ENCODE results near the gene HEPACAM. TPM values are rescaled to one million over a fixed set of nuclear protein-coding genes. Genes with fewer than 3 reads are reported as not detected.

Gene HEPACAM
- total and polyA plus RNA-seq, 2 donors from 2014 or later: 0.30 TPM; not detected in 1

DNA sequence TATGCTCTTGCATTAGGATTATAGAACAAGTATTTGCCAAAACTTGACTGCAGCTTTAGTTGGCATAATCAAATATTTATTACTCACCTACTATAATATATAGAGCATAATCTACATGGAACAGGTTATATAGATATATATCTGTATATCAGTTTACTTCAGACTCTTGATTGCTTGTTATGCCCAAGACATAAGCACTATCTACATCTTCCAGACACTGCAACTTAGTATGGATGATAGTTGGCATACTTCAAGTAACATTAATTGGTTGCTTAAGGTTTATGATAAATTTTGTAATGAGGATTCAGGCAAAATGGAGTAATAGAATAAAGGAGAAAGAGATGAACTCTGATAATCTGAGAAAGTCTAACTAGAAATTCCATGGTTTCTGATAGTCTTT, 19.2 kb upstream of the HEPACAM start:
- no peak overlapping the region for H3K9ac ChIP-seq (ENCODE audit: low read length in 3 of 3)
- H3K27ac ChIP-seq (ENCODE audit: low read depth in 2 of 2, low read length in 2 of 2): no peak overlapping the region
- H3K9me3 ChIP-seq (ENCODE audit: control insufficient read depth in 2 of 3, insufficient read depth in 1 of 3, low read length in 3 of 3): no peaks in the 10 kb centered on the region
- H3K4me1 ChIP-seq (ENCODE audit: control insufficient read depth in 2 of 3, insufficient read depth in 2 of 3, low read depth in 1 of 3, low read length in 3 of 3): peaks cover 0 to 6% (median 5%) of the 10 kb centered on the region in 3 donors
- no peak for TF ChIP-seq CTCF (IDR thresholded peaks at IDR 0.05; ENCODE audit: borderline replicate concordance, extremely low read depth, insufficient read depth)
- H3K4me3 ChIP-seq (ENCODE audit: low read length in 3 of 3): peak overlapping the region in 1 of 3 donors; percentile 79
- DNase-seq (no peak), FAIRE-seq (no peak)
- intact Hi-C loops (cut with DNase I): no loop called here
- no peaks in the 10 kb centered on the region for H3K27me3 ChIP-seq (ENCODE audit: control insufficient read depth, insufficient read depth, low read length)
- no peaks in the 10 kb centered on the region for H3K36me3 ChIP-seq (ENCODE audit: control insufficient read depth in 2 of 3, insufficient read depth in 3 of 3, low read length in 3 of 3)

DNA sequence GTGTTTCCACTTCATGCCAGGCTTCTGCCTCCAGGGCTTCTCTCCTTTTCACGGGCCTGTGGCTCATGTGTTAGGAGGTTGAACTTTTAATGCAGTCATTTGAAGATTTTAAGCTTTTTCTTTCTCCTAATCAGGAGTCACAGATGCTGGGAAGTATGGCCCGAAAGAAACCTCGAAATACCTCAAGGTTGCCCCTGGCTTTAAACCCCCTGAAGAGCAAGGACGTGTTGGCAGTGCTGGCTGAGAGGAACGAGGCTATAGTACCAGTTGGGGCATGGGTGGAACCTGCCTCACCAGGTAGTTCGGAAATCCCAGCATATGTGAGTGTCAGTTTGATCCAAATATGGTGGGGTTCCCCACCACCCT, 18.7 kb upstream of the HEPACAM start:
- H3K36me3 ChIP-seq (ENCODE audit: control insufficient read depth in 2 of 3, insufficient read depth in 3 of 3, low read length in 3 of 3): no peaks in the 10 kb centered on the region
- H3K9me3 ChIP-seq (ENCODE audit: control insufficient read depth in 2 of 3, insufficient read depth in 1 of 3, low read length in 3 of 3): no peaks in the 10 kb centered on the region
- H3K9ac ChIP-seq (ENCODE audit: low read length in 3 of 3): peak overlapping the region in 2 of 3 donors; percentile 48 to 89
- FAIRE-seq (no peak), DNase-seq (peak in 1 of 5 donors; percentile 8)
- intact Hi-C loops (cut with DNase I): no loop called here
- TF ChIP-seq CTCF (IDR thresholded peaks at IDR 0.05; ENCODE audit: borderline replicate concordance, extremely low read depth, insufficient read depth): no peak
- peak overlapping the region; percentile 79 to 96 (median 79) for H3K4me3 ChIP-seq (ENCODE audit: low read length in 3 of 3)
- no peaks in the 10 kb centered on the region for H3K27me3 ChIP-seq (ENCODE audit: control insufficient read depth, insufficient read depth, low read length)
- H3K4me1 ChIP-seq (ENCODE audit: control insufficient read depth in 2 of 3, insufficient read depth in 2 of 3, low read depth in 1 of 3, low read length in 3 of 3): peaks cover 0 to 6% (median 5%) of the 10 kb centered on the region in 3 donors
- no peak overlapping the region for H3K27ac ChIP-seq (ENCODE audit: low read depth in 2 of 2, low read length in 2 of 2)

GRCh38 chr11:124953753-124954589, 18.1 kb upstream of the HEPACAM start, which contains the start of gene CCDC15:
Gene CCDC15 (plus strand): TSS chr11:124954202. CDS start chr11:124954733, 531 bp downstream.
- H3K9me3 ChIP-seq (ENCODE audit: control insufficient read depth in 2 of 3, insufficient read depth in 1 of 3, low read length in 3 of 3): no peaks in the 10 kb centered on the region
- H3K27ac ChIP-seq (ENCODE audit: low read depth in 2 of 2, low read length in 2 of 2): peak within 1 kb of the TSS; percentile 64 to 71
- TF ChIP-seq CTCF (IDR thresholded peaks at IDR 0.05; ENCODE audit: borderline replicate concordance, extremely low read depth, insufficient read depth): no peak
- FAIRE-seq (peak; percentile 94), DNase-seq (peak; percentile 98 to 100 (median 99))
- intact Hi-C loops (cut with DNase I): no loop called here
- H3K4me1 ChIP-seq (ENCODE audit: control insufficient read depth in 2 of 3, insufficient read depth in 2 of 3, low read depth in 1 of 3, low read length in 3 of 3): peaks cover 0 to 6% (median 5%) of the 10 kb centered on the region in 3 donors
- no peaks in the 10 kb centered on the region for H3K27me3 ChIP-seq (ENCODE audit: control insufficient read depth, insufficient read depth, low read length)
- H3K36me3 ChIP-seq (ENCODE audit: control insufficient read depth in 2 of 3, insufficient read depth in 3 of 3, low read length in 3 of 3): no peaks in the 10 kb centered on the region
- H3K9ac ChIP-seq (ENCODE audit: low read length in 3 of 3): peak within 1 kb of the TSS; percentile 48 to 89 (median 65)
- H3K4me3 ChIP-seq (ENCODE audit: low read length in 3 of 3): peak within 1 kb of the TSS; percentile 79 to 96 (median 88)

Measured in kidney (tissue), 14 donors.